OCI-LY7 (cell line): ENCODE results near the gene MICAL3. TPM values are rescaled to one million over a fixed set of nuclear protein-coding genes. Genes with fewer than 3 reads are reported as not detected.

Experiments
- BruUV-seq: library from RNA; stranded (reverse); fragments of 400-500 nt; replicated peaks from 2 replicates; lab custom pipeline; 2021; lab: Mats Ljungman, UMichigan
- CTCF ChIA-PET: fragments of 300-600 bp; sonication (Branson Sonifier 250); formaldehyde crosslinking; loops from one replicate; lab custom pipeline; 2022; ENCODE audit warnings: antibody characterized with exemption; ENCODE audit not compliant: unreplicated experiment; lab: Charles Lee
- POLR2A ChIA-PET: fragments of 300-600 bp; sonication (Branson Sonifier 250); formaldehyde crosslinking; loops from one replicate; lab custom pipeline; 2022; ENCODE audit warnings: antibody characterized with exemption; lab: Charles Lee
- DNase-seq: peaks from one replicate; pipeline ENCODE4 v3.0.0-alpha.2; 2015; ENCODE audit warnings: low spot score
- H2AFZ ChIP-seq: fragments of 200-600 bp; sonication (generic), shearing (Covaris generic); 2 replicates; pipeline ENCODE4 v1.6.1; 2014; ENCODE audit warnings: mild to moderate bottlenecking, antibody characterized with exemption, low read length, moderate library complexity
- H3K27ac ChIP-seq: fragments of 200-600 bp; sonication (generic); 2 replicates; pipeline ENCODE4 v1.5.1; 2014; ENCODE audit warnings: mixed run types, low read depth, mild to moderate bottlenecking, moderate library complexity, low read length, inconsistent platforms; ENCODE audit not compliant: poor library complexity, severe bottlenecking
- H3K36me3 ChIP-seq: fragments of 200-600 bp; sonication (generic); 2 replicates; pipeline ENCODE4 v1.6.1; 2014; ENCODE audit warnings: mild to moderate bottlenecking, antibody characterized with exemption, low read length, moderate library complexity, mixed read lengths; ENCODE audit not compliant: insufficient read depth
- H3K4me1 ChIP-seq: fragments of 200-600 bp; sonication (generic); 2 replicates; pipeline ENCODE4 v1.5.1; 2014; ENCODE audit warnings: mild to moderate bottlenecking, low read length; ENCODE audit not compliant: insufficient read depth, poor library complexity, severe bottlenecking
- H3K4me2 ChIP-seq: fragments of 200-600 bp; sonication (generic); 2 replicates; pipeline ENCODE4 v1.6.1; 2014; ENCODE audit warnings: mild to moderate bottlenecking, low read length
- H3K4me3 ChIP-seq: fragments of 200-600 bp; sonication (generic); 2 replicates; pipeline ENCODE4 v1.5.1; 2014; ENCODE audit warnings: mild to moderate bottlenecking, low read depth, low read length; ENCODE audit not compliant: poor library complexity, severe bottlenecking
- H3K79me2 ChIP-seq: fragments of 200-600 bp; sonication (generic); 2 replicates; pipeline ENCODE4 v1.6.1; 2016; ENCODE audit warnings: low read depth, mild to moderate bottlenecking, low read length, moderate library complexity, mixed read lengths; ENCODE audit not compliant: insufficient read depth
- H3K9me2 ChIP-seq: fragments of 200-600 bp; sonication (generic); 2 replicates; pipeline ENCODE4 v1.6.1; 2016; ENCODE audit warnings: mild to moderate bottlenecking, low read length, mixed read lengths; ENCODE audit not compliant: insufficient read depth
- H3K9me3 ChIP-seq: fragments of 200-600 bp; sonication (generic); 2 replicates; pipeline ENCODE4 v1.6.1; 2014; ENCODE audit warnings: mild to moderate bottlenecking, mixed run types, low read length, mixed read lengths
- H4K20me1 ChIP-seq: fragments of 200-600 bp; sonication (generic); 2 replicates; pipeline ENCODE4 v1.6.1; 2014; ENCODE audit warnings: mild to moderate bottlenecking, antibody characterized with exemption, low read length, moderate library complexity, mixed read lengths; ENCODE audit not compliant: insufficient read depth
- CTCF ChIP-seq: fragments of 200-600 bp; sonication (generic); conservative IDR thresholded peaks from 2 replicates; pipeline ENCODE4 v1.5.1; 2014; ENCODE audit warnings: mild to moderate bottlenecking, antibody characterized with exemption, low read length, moderate library complexity, mixed read lengths
- EZH2phosphoT487 ChIP-seq: fragments of 200-600 bp; sonication (generic); IDR thresholded peaks from 2 replicates; pipeline ENCODE4 v1.6.1; 2018; ENCODE audit warnings: low read depth, borderline replicate concordance, mild to moderate bottlenecking, mixed run types, antibody characterized with exemption, low read length, moderate library complexity, mixed read lengths
- intact Hi-C: fragments of 100-400 bp; cut with micrococcal nuclease; formaldehyde crosslinking; loops from one replicate; pipeline ENCODE4 v1.10.0; 2022; ENCODE audit not compliant: unreplicated experiment
- total RNA-seq, 2 experiments: library from RNA; depleted of rRNA in 1 of 2; stranded (reverse); fragments of >200 nt in 1 of 2; shearing (Covaris generic) in 1 of 2; gene quantifications; 2 replicates each; pipeline ENCODE4 v1.2.3, GENCODE V29; 2014 to 2022

The MICAL3 gene
- total RNA-seq, 2 experiments from 2014 or later, result 80.9 to 210 TPM

- H3K4me2 ChIP-seq, result no peak overlapping the region
- no peak overlapping the region for H3K27ac ChIP-seq
- no TSS peak for BruUV-seq
- peaks cover 20% of the 10 kb centered on the region for H4K20me1 ChIP-seq
- POLR2A ChIA-PET, result interaction anchor here (0.9 to 1.1 kb wide), 2 partner anchors 26 to 77 kb away, joined by 3 to 4 read pairs; no protein-coding TSS in a partner anchor
- intact Hi-C loops, result no loop called here
- CTCF ChIA-PET, result no interaction called here
- DNase-seq, result peak; percentile 26
- peaks cover 38% of the 10 kb centered on the region for H3K36me3 ChIP-seq
- peaks cover 100% of the 10 kb centered on the region for H3K79me2 ChIP-seq
- no peak for TF ChIP-seq CTCF
- no peak for TF ChIP-seq EZH2phosphoT487
- peaks cover 52% of the 10 kb centered on the region for H3K4me1 ChIP-seq
- no peak overlapping the region for H2AFZ ChIP-seq
- H3K9me3 ChIP-seq, result no peaks in the 10 kb centered on the region
- H3K4me3 ChIP-seq, result no peak overlapping the region
- H3K9me2 ChIP-seq, result no peaks in the 10 kb centered on the region
These were observed 106.8 kb downstream of the MICAL3 start for GRCh38 chr22:17917490-17917983.

GRCh38 chr22:17916226-17916889, 108.0 kb downstream of the MICAL3 start:
- H3K4me3 ChIP-seq, result no peak overlapping the region
- peaks cover 48% of the 10 kb centered on the region for H3K36me3 ChIP-seq
- no peak for DNase-seq
- no peak overlapping the region for H3K4me2 ChIP-seq
- H4K20me1 ChIP-seq, result peaks cover 29% of the 10 kb centered on the region
- H2AFZ ChIP-seq, result no peak overlapping the region
- peaks cover 100% of the 10 kb centered on the region for H3K79me2 ChIP-seq
- peaks cover 42% of the 10 kb centered on the region for H3K4me1 ChIP-seq
- intact Hi-C loops, result no loop called here
- CTCF ChIA-PET, result no interaction called here
- no peak for TF ChIP-seq EZH2phosphoT487
- TF ChIP-seq CTCF, result no peak
- no peaks in the 10 kb centered on the region for H3K9me3 ChIP-seq
- POLR2A ChIA-PET, result interaction anchor here (0.9 kb wide), 1 partner anchor 78 kb away, joined by 3 read pairs; no protein-coding TSS in a partner anchor
- no TSS peak for BruUV-seq
- no peak overlapping the region for H3K27ac ChIP-seq
- no peaks in the 10 kb centered on the region for H3K9me2 ChIP-seq

- Histone ChIP-seq H3K27ac (no peak overlapping the region), H3K4me1 (peaks cover 41% of the 10 kb centered on the region), H3K9me2 (no peaks in the 10 kb centered on the region), H3K36me3 (peaks cover 54% of the 10 kb centered on the region), H3K4me2 (no peak overlapping the region), H3K4me3 (no peak overlapping the region), H3K9me3 (no peaks in the 10 kb centered on the region), H2AFZ (no peak overlapping the region), H4K20me1 (peaks cover 35% of the 10 kb centered on the region), H3K79me2 (peaks cover 100% of the 10 kb centered on the region)
- no TSS peak for BruUV-seq
- POLR2A ChIA-PET, result no interaction called here
- CTCF ChIA-PET, result no interaction called here
- TF ChIP-seq CTCF (no peak), EZH2phosphoT487 (no peak)
- intact Hi-C loops, result no loop called here
- no peak for DNase-seq
These were observed 108.7 kb downstream of the MICAL3 start for GRCh38 chr22:17915676-17916075.
